Kidney epithelial cell (primary cell): ENCODE results near the gene ARHGEF7. TPM values are rescaled to one million over a fixed set of nuclear protein-coding genes. Genes with fewer than 3 reads are reported as not detected.

Source experiments
- DNase-seq: peaks from one replicate; pipeline ENCODE4 v3.0.0-alpha.2; 2010; ENCODE audit warnings: low read depth
- H3K27me3 ChIP-seq: 2 replicates; pipeline ENCODE4 v1.6.0; 2011; ENCODE audit warnings: low read length; ENCODE audit not compliant: control insufficient read depth, insufficient read depth
- H3K36me3 ChIP-seq: 2 replicates; pipeline ENCODE4 v1.5.1; 2011; ENCODE audit warnings: low read length; ENCODE audit not compliant: control insufficient read depth, insufficient read depth
- H3K4me3 ChIP-seq: 2 replicates; pipeline ENCODE4 v1.5.1; 2011; ENCODE audit warnings: low read depth, mild to moderate bottlenecking, control low read depth, low read length
- CTCF ChIP-seq: IDR thresholded peaks from 2 replicates; pipeline ENCODE4 v1.5.1; 2011; ENCODE audit warnings: mild to moderate bottlenecking, moderate library complexity, low read length, control low read depth, inconsistent platforms; ENCODE audit not compliant: insufficient read depth, poor library complexity, severe bottlenecking
- total RNA-seq: library from RNA; depleted of rRNA; stranded (reverse); fragments of >200 nt; gene quantifications from 2 replicates; pipeline ENCODE4 v1.2.3, GENCODE V29; 2015

The ARHGEF7 gene
- total RNA-seq, 1 donor from 2014 or later: 32.4 TPM

- Histone ChIP-seq H3K27me3 (no peaks in the 10 kb centered on the region), H3K36me3 (no peaks in the 10 kb centered on the region), H3K4me3 (no peak overlapping the region)
- DNase-seq: no peak
- no peak for TF ChIP-seq CTCF
Measured at GRCh38 chr13:111156421-111156820, 41.3 kb downstream of the ARHGEF7 start.

GRCh38 chr13:111158136-111158805 lies 43.2 kb downstream of the ARHGEF7 start:
- Histone ChIP-seq H3K27me3 (no peaks in the 10 kb centered on the region), H3K36me3 (no peaks in the 10 kb centered on the region), H3K4me3 (no peak overlapping the region)
- DNase-seq: no peak
- TF ChIP-seq CTCF: no peak

GRCh38 chr13:111159362-111160320 lies 44.5 kb downstream of the ARHGEF7 start:
- H3K36me3 ChIP-seq: no peaks in the 10 kb centered on the region
- H3K4me3 ChIP-seq: no peak overlapping the region
- H3K27me3 ChIP-seq: no peaks in the 10 kb centered on the region
- TF ChIP-seq CTCF: no peak
- no peak for DNase-seq

- Histone ChIP-seq H3K27me3 (no peaks in the 10 kb centered on the region), H3K36me3 (no peaks in the 10 kb centered on the region), H3K4me3 (no peak overlapping the region)
- DNase-seq: no peak
- no peak for TF ChIP-seq CTCF
Measured at GRCh38 chr13:111160648-111161047, 45.5 kb downstream of the ARHGEF7 start.

GRCh38 chr13:111161601-111162600 lies 46.8 kb downstream of the ARHGEF7 start:
- no peaks in the 10 kb centered on the region for H3K36me3 ChIP-seq
- no peaks in the 10 kb centered on the region for H3K27me3 ChIP-seq
- DNase-seq: no peak
- no peak overlapping the region for H3K4me3 ChIP-seq
- TF ChIP-seq CTCF: no peak
